HCT116 (cell line): ENCODE results near the gene PADI2. TPM values are rescaled to one million over a fixed set of nuclear protein-coding genes. Genes with fewer than 3 reads are reported as not detected.

Source experiments
- ATAC-seq: fragments of 200-7000 bp; cut with Tn5 transposase; 2 replicates; pipeline ENCODE4 v1.9.1; 2020; ENCODE audit warnings: mild to moderate bottlenecking, moderate library complexity
- BruUV-seq: library from RNA; stranded (reverse); fragments of 400-500 nt; replicated peaks from 2 replicates; lab custom pipeline; 2021; lab: Mats Ljungman, UMichigan
- CTCF ChIA-PET: fragments of 300-600 bp; sonication (Branson Sonifier 250); formaldehyde crosslinking; loops from one replicate; lab custom pipeline; 2021; ENCODE audit warnings: antibody characterized with exemption; lab: Charles Lee
- POLR2A ChIA-PET: fragments of 300-600, 350-600 bp; sonication (Branson Sonifier 250); formaldehyde crosslinking; loops from one replicate; lab custom pipeline; 2021; ENCODE audit warnings: antibody characterized with exemption; lab: Charles Lee
- RAD21 ChIA-PET, 2 experiments: fragments of 300-600 bp; sonication (Branson Sonifier 250); formaldehyde crosslinking; loops; one replicate each; lab custom pipeline; 2023; ENCODE audit warnings: low total read pairs in 2 of 2; ENCODE audit not compliant: uncharacterized antibody in 2 of 2, unreplicated experiment in 2 of 2, low non-redundant PET in 1 of 2; lab: Charles Lee
- DNase-seq: peaks from one replicate; pipeline ENCODE4 v3.0.0-alpha.2; 2010; ENCODE audit warnings: low read depth, low spot score
- H2AFZ ChIP-seq: fragments of 200-600 bp; shearing (Covaris generic), sonication (generic); 2 replicates; pipeline ENCODE4 v1.6.1; 2017; ENCODE audit warnings: low read depth, mixed run types, mixed read lengths, antibody characterized with exemption, low read length; ENCODE audit not compliant: poor library complexity, severe bottlenecking
- H3K27ac ChIP-seq: 2 replicates; pipeline ENCODE4 v1.5.1; 2012; ENCODE audit warnings: low read depth, low read length
- H3K27me3 ChIP-seq: fragments of 200-600 bp; sonication (generic); 2 replicates; pipeline ENCODE4 v1.6.1; 2016; ENCODE audit warnings: mixed run types, low read length, mixed read lengths; ENCODE audit not compliant: insufficient read depth
- H3K36me3 ChIP-seq, 2 experiments: fragments of 200-500 bp in 1 of 2; fragments of 200-600 bp in 1 of 2; sonication (Bioruptor generic) in 1 of 2; sonication (generic) in 1 of 2; 2 replicates each; pipeline versions ENCODE4 v1.5.1 to v1.6.1; 2014 to 2016; ENCODE audit warnings: low read length in 2 of 2, inconsistent platforms in 1 of 2, mixed read lengths in 1 of 2, mixed run types in 1 of 2; ENCODE audit not compliant: insufficient read depth in 2 of 2, control insufficient read depth in 1 of 2
- H3K4me1 ChIP-seq, 2 experiments: fragments of 200-600 bp in 1 of 2; sonication (generic) in 1 of 2; 2 replicates each; pipeline versions ENCODE4 v1.5.1 to v1.6.1; 2012 to 2017; ENCODE audit warnings: low read length in 2 of 2, inconsistent platforms in 1 of 2, mild to moderate bottlenecking in 1 of 2, mixed read lengths in 1 of 2, mixed run types in 1 of 2, moderate library complexity in 1 of 2; ENCODE audit not compliant: insufficient read depth in 2 of 2, control insufficient read depth in 1 of 2
- H3K4me2 ChIP-seq: fragments of 200-600 bp; sonication (generic); 2 replicates; pipeline ENCODE4 v1.6.1; 2017; ENCODE audit warnings: mixed run types, low read length, mixed read lengths
- H3K4me3 ChIP-seq, 2 experiments: fragments of 200-600 bp in 1 of 2; sonication (generic) in 1 of 2; replicated peaks in 1 of 2; 2 replicates each; pipeline ENCODE4 v1.5.1; 2011 to 2016; ENCODE audit warnings: low read length in 2 of 2, control low read depth in 1 of 2, low read depth in 1 of 2, mild to moderate bottlenecking in 1 of 2, mixed read lengths in 1 of 2, mixed run types in 1 of 2
- H3K79me2 ChIP-seq: fragments of 200-600 bp; sonication (generic); 2 replicates; pipeline ENCODE4 v1.6.1; 2017; ENCODE audit warnings: mild to moderate bottlenecking, mixed run types, low read length, moderate library complexity, mixed read lengths; ENCODE audit not compliant: insufficient read depth
- H3K9ac ChIP-seq: fragments of 200-600 bp; sonication (generic); 2 replicates; pipeline ENCODE4 v1.6.1; 2016; ENCODE audit warnings: low read length, mixed read lengths
- H3K9me2 ChIP-seq: fragments of 200-600 bp; sonication (generic), shearing (Covaris generic); 2 replicates; pipeline ENCODE4 v1.6.1; 2017; ENCODE audit warnings: mixed run types, mild to moderate bottlenecking, moderate library complexity; ENCODE audit not compliant: insufficient read depth
- H3K9me3 ChIP-seq, 2 experiments: fragments of 200-500 bp in 1 of 2; fragments of 200-600 bp in 1 of 2; sonication (Bioruptor generic) in 1 of 2; sonication (generic) in 1 of 2; 2 replicates each; pipeline ENCODE4 v1.6.1; 2014 to 2017; ENCODE audit warnings: low read length in 2 of 2, mixed read lengths in 2 of 2, inconsistent platforms in 1 of 2, low read depth in 1 of 2, mild to moderate bottlenecking in 1 of 2, mixed run types in 1 of 2, moderate library complexity in 1 of 2; ENCODE audit not compliant: control insufficient read depth in 1 of 2, insufficient read depth in 1 of 2
- H4K20me1 ChIP-seq: fragments of 200-600 bp; sonication (generic), shearing (Covaris generic); 2 replicates; pipeline ENCODE4 v1.6.1; 2017; ENCODE audit warnings: mixed run types, mild to moderate bottlenecking, moderate library complexity; ENCODE audit not compliant: insufficient read depth
- CEBPB ChIP-seq: IDR thresholded peaks from 2 replicates; pipeline ENCODE4 v1.6.1; 2012; ENCODE audit warnings: low read depth
- EGR1 ChIP-seq: IDR thresholded peaks from 2 replicates; pipeline ENCODE4 v1.6.1; 2012; ENCODE audit warnings: low read depth
- EZH2 ChIP-seq: fragments of 200-600 bp; sonication (generic); IDR thresholded peaks from 2 replicates; pipeline ENCODE4 v1.6.1; 2017; ENCODE audit warnings: antibody characterized with exemption, mixed run types
- FOSL1 ChIP-seq: IDR thresholded peaks from 2 replicates; pipeline ENCODE4 v1.6.1; 2012; ENCODE audit warnings: low read depth
- REST ChIP-seq: IDR thresholded peaks from 2 replicates; pipeline ENCODE4 v1.6.1; 2012; ENCODE audit warnings: low read depth
- SIN3A ChIP-seq: IDR thresholded peaks from 2 replicates; pipeline ENCODE4 v1.6.1; 2012; ENCODE audit warnings: low read depth
- SP1 ChIP-seq: IDR thresholded peaks from 2 replicates; pipeline ENCODE4 v1.6.1; 2012; ENCODE audit warnings: low read depth
- TCF7L2 ChIP-seq: IDR thresholded peaks from 2 replicates; pipeline ENCODE4 v1.7.0; 2011; ENCODE audit warnings: borderline replicate concordance, inconsistent platforms; ENCODE audit not compliant: insufficient read depth, insufficient read length; ENCODE audit errors: extremely low read depth
- ZFX ChIP-seq: fragments of 450-650 bp; IDR thresholded peaks from 2 replicates; pipeline ENCODE4 v1.6.1; 2017
- ZNF274 ChIP-seq: fragments of 200-500 bp; sonication (Bioruptor generic); IDR thresholded peaks from 2 replicates; pipeline ENCODE4 v1.6.1; 2014; ENCODE audit warnings: mild to moderate bottlenecking, low read depth, low read length, inconsistent platforms
- intact Hi-C: fragments of 100-400 bp; cut with micrococcal nuclease; formaldehyde crosslinking; loops from 2 replicates; pipeline ENCODE4 v1.10.0; 2022
- total RNA-seq: library from RNA; stranded (reverse); gene quantifications from one replicate; pipeline ENCODE4 v1.2.1, GENCODE V29; 2021; ENCODE audit not compliant: unreplicated experiment
- TF ChIP-seq, protein P1 (sequence below), 3 experiments: fragments of 200-600 bp in 1 of 3; sonication (generic) in 1 of 3; IDR thresholded peaks in 2 of 3; conservative IDR thresholded peaks in 1 of 3; 2 replicates each; pipeline ENCODE4 v1.5.1; 2012 to 2017; ENCODE audit warnings: low read depth in 2 of 3, low read length in 2 of 3, antibody characterized with exemption in 1 of 3, borderline replicate concordance in 1 of 3, control low read depth in 1 of 3, mild to moderate bottlenecking in 1 of 3, mixed read lengths in 1 of 3, mixed run types in 1 of 3, moderate library complexity in 1 of 3; ENCODE audit not compliant: insufficient read depth in 1 of 3
- TF ChIP-seq, protein P2 (sequence below): IDR thresholded peaks from 2 replicates; pipeline ENCODE4 v1.6.1; 2012
- TF ChIP-seq, protein P3 (sequence below): IDR thresholded peaks from 2 replicates; pipeline ENCODE4 v1.6.1; 2012
- TF ChIP-seq, protein P4 (sequence below): IDR thresholded peaks from 2 replicates; pipeline ENCODE4 v1.6.1; 2011; ENCODE audit warnings: mild to moderate bottlenecking, low read length, moderate library complexity; ENCODE audit not compliant: insufficient replicate concordance; ENCODE audit errors: extremely low read depth

The PADI2 gene
- total RNA-seq, 1 experiment from 2014 or later: 2.7 TPM

DNA sequence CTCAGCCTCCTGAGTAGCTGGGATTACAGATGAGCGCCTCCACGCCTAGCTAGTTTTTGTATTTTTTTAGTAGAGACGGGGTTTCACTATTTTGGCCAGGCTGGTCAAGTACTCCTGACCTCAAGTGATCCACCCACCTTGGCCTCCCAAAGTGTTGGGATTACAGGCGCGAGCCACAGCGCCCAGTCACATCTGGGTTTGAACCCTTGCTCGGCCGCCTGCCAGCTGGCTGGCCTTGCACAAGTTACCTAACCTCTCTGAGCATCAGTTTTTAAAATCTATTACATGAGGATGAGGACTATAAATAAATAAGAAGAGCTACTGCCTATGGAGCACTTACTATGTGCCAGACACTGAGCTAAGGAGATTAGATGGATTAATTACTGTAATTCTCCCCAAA lies 17.7 kb upstream of the PADI2 start (continued):
- TF ChIP-seq, protein P1, sequence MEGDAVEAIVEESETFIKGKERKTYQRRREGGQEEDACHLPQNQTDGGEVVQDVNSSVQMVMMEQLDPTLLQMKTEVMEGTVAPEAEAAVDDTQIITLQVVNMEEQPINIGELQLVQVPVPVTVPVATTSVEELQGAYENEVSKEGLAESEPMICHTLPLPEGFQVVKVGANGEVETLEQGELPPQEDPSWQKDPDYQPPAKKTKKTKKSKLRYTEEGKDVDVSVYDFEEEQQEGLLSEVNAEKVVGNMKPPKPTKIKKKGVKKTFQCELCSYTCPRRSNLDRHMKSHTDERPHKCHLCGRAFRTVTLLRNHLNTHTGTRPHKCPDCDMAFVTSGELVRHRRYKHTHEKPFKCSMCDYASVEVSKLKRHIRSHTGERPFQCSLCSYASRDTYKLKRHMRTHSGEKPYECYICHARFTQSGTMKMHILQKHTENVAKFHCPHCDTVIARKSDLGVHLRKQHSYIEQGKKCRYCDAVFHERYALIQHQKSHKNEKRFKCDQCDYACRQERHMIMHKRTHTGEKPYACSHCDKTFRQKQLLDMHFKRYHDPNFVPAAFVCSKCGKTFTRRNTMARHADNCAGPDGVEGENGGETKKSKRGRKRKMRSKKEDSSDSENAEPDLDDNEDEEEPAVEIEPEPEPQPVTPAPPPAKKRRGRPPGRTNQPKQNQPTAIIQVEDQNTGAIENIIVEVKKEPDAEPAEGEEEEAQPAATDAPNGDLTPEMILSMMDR (IDR thresholded peaks at IDR 0.05 in 2 of 3, conservative IDR thresholded peaks at IDR 0.05 in 1 of 3; ENCODE audit: borderline replicate concordance in 1 of 3, insufficient read depth in 1 of 3, low read depth in 2 of 3, low read length in 2 of 3): no peak
- TF ChIP-seq SIN3A: no peak
- TF ChIP-seq, protein P2, sequence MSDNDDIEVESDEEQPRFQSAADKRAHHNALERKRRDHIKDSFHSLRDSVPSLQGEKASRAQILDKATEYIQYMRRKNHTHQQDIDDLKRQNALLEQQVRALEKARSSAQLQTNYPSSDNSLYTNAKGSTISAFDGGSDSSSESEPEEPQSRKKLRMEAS: no peak

DNA sequence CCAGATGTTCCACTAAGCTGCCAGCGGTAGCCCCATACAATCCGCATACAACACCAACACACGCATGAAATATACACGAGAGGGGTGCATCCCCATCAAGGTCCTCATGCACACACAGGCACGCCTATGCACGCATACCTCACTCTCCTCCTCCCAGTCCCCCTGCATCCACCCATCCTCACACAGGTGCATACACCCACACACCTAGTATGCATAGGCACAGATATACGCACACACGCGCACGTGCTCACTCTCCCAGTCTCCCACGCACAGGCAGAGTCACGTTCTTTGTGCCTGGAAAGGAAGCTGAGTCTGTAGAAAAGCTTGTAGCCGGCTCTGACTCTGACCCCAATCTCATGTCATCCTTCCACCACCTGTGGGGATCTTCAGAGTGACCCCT lies 16.9 kb upstream of the PADI2 start:
- Histone ChIP-seq H3K4me2 (no peak overlapping the region), H3K4me3 (no peak overlapping the region), H3K9me2 (no peaks in the 10 kb centered on the region), H3K36me3 (no peaks in the 10 kb centered on the region), H2AFZ (no peak overlapping the region), H4K20me1 (no peaks in the 10 kb centered on the region), H3K4me1 (no peaks in the 10 kb centered on the region), H3K9me3 (no peaks in the 10 kb centered on the region), H3K27ac (no peak overlapping the region), H3K27me3 (peaks cover 13% of the 10 kb centered on the region; the same call in 1 of the 2 replicates), H3K9ac (no peak overlapping the region), H3K79me2 (no peaks in the 10 kb centered on the region)
- POLR2A ChIA-PET: no interaction called here
- intact Hi-C loops: no loop called here
- BruUV-seq: no TSS peak
- no peak for ATAC-seq
- DNase-seq: no peak
- CTCF ChIA-PET: no interaction called here
- RAD21 ChIA-PET: no interaction called here
- TF ChIP-seq EZH2: no peak
- no peak for TF ChIP-seq SIN3A
- no peak for TF ChIP-seq SP1
- no peak for TF ChIP-seq REST
- TF ChIP-seq FOSL1: no peak
- TF ChIP-seq TCF7L2: no peak
- no peak for TF ChIP-seq ZNF274
- TF ChIP-seq, protein P3, sequence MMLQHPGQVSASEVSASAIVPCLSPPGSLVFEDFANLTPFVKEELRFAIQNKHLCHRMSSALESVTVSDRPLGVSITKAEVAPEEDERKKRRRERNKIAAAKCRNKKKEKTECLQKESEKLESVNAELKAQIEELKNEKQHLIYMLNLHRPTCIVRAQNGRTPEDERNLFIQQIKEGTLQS: no peak
- TF ChIP-seq ZFX: no peak
- TF ChIP-seq EGR1: no peak
- TF ChIP-seq CEBPB: no peak
- TF ChIP-seq, protein P4, sequence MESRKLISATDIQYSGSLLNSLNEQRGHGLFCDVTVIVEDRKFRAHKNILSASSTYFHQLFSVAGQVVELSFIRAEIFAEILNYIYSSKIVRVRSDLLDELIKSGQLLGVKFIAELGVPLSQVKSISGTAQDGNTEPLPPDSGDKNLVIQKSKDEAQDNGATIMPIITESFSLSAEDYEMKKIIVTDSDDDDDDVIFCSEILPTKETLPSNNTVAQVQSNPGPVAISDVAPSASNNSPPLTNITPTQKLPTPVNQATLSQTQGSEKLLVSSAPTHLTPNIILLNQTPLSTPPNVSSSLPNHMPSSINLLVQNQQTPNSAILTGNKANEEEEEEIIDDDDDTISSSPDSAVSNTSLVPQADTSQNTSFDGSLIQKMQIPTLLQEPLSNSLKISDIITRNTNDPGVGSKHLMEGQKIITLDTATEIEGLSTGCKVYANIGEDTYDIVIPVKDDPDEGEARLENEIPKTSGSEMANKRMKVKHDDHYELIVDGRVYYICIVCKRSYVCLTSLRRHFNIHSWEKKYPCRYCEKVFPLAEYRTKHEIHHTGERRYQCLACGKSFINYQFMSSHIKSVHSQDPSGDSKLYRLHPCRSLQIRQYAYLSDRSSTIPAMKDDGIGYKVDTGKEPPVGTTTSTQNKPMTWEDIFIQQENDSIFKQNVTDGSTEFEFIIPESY: no peak
- TF ChIP-seq, protein P1 (IDR thresholded peaks at IDR 0.05 in 2 of 3, conservative IDR thresholded peaks at IDR 0.05 in 1 of 3; ENCODE audit: borderline replicate concordance in 1 of 3, insufficient read depth in 1 of 3, low read depth in 2 of 3, low read length in 2 of 3): no peak
